Ishikawa (cell line): Measurements from ENCODE around the gene GBGT1.

Source experiments
- CEBPB ChIP-seq: IDR thresholded peaks from 2 replicates; pipeline ENCODE4 v1.6.1; 2012
- CREB1 ChIP-seq: IDR thresholded peaks from 2 replicates; pipeline ENCODE4 v1.6.1; 2012; ENCODE audit warnings: low read depth
- EGR1 ChIP-seq: IDR thresholded peaks from 2 replicates; pipeline ENCODE4 v1.6.1; 2012
- EP300 ChIP-seq: IDR thresholded peaks from 2 replicates; pipeline ENCODE4 v1.6.1; 2012; ENCODE audit warnings: borderline replicate concordance
- FOXM1 ChIP-seq: IDR thresholded peaks from 2 replicates; pipeline ENCODE4 v1.6.1; 2012; ENCODE audit warnings: low read depth, borderline replicate concordance
- NFIC ChIP-seq: IDR thresholded peaks from 2 replicates; pipeline ENCODE4 v1.6.1; 2012
- RAD21 ChIP-seq: IDR thresholded peaks from 2 replicates; pipeline ENCODE4 v1.6.1; 2012; ENCODE audit warnings: low read depth
- TAF1 ChIP-seq: IDR thresholded peaks from 2 replicates; pipeline ENCODE4 v1.6.1; 2012; ENCODE audit warnings: low read depth, mild to moderate bottlenecking
- TCF12 ChIP-seq: IDR thresholded peaks from 2 replicates; pipeline ENCODE4 v1.6.1; 2012; ENCODE audit warnings: low read depth
- TEAD4 ChIP-seq: IDR thresholded peaks from 2 replicates; pipeline ENCODE4 v1.6.1; 2012
- YY1 ChIP-seq: IDR thresholded peaks from 2 replicates; pipeline ENCODE4 v1.6.1; 2012; ENCODE audit warnings: low read depth
- ZBTB7A ChIP-seq: IDR thresholded peaks from 2 replicates; pipeline ENCODE4 v1.6.1; 2012; ENCODE audit warnings: low read depth
- TF ChIP-seq, protein P1 (sequence below): IDR thresholded peaks from 2 replicates; pipeline ENCODE4 v1.6.1; 2012
- TF ChIP-seq, protein P2 (sequence below): IDR thresholded peaks from 2 replicates; pipeline ENCODE4 v1.6.1; 2012; ENCODE audit warnings: low read depth, mild to moderate bottlenecking
- TF ChIP-seq, protein P3 (sequence below): IDR thresholded peaks from 2 replicates; pipeline ENCODE4 v1.6.1; 2012

Gene GBGT1

DNA sequence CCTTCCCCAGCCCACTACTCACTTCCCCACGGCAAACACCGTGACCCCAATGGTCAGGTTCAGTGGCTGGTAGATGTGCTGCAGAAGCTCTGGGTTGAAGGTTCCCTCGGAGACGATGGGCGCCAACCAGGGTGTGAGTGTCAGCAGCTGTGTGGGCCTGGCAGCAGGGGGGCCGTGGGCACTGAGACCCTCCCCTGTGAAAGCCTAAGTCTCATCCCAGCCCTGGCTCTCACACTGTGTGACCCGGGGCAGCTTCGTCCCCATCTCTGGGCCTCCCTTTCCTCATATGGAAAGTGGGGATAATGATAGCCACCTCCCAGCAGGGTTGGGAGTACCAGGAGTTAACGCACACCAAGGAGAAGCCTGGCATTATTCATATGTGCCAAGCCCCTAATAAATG, 8.6 kb downstream of the GBGT1 start:
- no peak for TF ChIP-seq EP300
- no peak for TF ChIP-seq TEAD4
- no peak for TF ChIP-seq RAD21
- no peak for TF ChIP-seq NFIC
- TF ChIP-seq, protein P1, sequence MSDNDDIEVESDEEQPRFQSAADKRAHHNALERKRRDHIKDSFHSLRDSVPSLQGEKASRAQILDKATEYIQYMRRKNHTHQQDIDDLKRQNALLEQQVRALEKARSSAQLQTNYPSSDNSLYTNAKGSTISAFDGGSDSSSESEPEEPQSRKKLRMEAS, result no peak
- no peak for TF ChIP-seq EGR1
- no peak for TF ChIP-seq TAF1
- TF ChIP-seq, protein P2, sequence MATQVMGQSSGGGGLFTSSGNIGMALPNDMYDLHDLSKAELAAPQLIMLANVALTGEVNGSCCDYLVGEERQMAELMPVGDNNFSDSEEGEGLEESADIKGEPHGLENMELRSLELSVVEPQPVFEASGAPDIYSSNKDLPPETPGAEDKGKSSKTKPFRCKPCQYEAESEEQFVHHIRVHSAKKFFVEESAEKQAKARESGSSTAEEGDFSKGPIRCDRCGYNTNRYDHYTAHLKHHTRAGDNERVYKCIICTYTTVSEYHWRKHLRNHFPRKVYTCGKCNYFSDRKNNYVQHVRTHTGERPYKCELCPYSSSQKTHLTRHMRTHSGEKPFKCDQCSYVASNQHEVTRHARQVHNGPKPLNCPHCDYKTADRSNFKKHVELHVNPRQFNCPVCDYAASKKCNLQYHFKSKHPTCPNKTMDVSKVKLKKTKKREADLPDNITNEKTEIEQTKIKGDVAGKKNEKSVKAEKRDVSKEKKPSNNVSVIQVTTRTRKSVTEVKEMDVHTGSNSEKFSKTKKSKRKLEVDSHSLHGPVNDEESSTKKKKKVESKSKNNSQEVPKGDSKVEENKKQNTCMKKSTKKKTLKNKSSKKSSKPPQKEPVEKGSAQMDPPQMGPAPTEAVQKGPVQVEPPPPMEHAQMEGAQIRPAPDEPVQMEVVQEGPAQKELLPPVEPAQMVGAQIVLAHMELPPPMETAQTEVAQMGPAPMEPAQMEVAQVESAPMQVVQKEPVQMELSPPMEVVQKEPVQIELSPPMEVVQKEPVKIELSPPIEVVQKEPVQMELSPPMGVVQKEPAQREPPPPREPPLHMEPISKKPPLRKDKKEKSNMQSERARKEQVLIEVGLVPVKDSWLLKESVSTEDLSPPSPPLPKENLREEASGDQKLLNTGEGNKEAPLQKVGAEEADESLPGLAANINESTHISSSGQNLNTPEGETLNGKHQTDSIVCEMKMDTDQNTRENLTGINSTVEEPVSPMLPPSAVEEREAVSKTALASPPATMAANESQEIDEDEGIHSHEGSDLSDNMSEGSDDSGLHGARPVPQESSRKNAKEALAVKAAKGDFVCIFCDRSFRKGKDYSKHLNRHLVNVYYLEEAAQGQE, result no peak
- TF ChIP-seq CREB1, result no peak
- TF ChIP-seq ZBTB7A, result no peak
- no peak for TF ChIP-seq TCF12
- no peak for TF ChIP-seq CEBPB
- TF ChIP-seq YY1, result no peak
- TF ChIP-seq FOXM1, result no peak
- TF ChIP-seq, protein P3, sequence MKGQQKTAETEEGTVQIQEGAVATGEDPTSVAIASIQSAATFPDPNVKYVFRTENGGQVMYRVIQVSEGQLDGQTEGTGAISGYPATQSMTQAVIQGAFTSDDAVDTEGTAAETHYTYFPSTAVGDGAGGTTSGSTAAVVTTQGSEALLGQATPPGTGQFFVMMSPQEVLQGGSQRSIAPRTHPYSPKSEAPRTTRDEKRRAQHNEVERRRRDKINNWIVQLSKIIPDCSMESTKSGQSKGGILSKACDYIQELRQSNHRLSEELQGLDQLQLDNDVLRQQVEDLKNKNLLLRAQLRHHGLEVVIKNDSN, result no peak

DNA sequence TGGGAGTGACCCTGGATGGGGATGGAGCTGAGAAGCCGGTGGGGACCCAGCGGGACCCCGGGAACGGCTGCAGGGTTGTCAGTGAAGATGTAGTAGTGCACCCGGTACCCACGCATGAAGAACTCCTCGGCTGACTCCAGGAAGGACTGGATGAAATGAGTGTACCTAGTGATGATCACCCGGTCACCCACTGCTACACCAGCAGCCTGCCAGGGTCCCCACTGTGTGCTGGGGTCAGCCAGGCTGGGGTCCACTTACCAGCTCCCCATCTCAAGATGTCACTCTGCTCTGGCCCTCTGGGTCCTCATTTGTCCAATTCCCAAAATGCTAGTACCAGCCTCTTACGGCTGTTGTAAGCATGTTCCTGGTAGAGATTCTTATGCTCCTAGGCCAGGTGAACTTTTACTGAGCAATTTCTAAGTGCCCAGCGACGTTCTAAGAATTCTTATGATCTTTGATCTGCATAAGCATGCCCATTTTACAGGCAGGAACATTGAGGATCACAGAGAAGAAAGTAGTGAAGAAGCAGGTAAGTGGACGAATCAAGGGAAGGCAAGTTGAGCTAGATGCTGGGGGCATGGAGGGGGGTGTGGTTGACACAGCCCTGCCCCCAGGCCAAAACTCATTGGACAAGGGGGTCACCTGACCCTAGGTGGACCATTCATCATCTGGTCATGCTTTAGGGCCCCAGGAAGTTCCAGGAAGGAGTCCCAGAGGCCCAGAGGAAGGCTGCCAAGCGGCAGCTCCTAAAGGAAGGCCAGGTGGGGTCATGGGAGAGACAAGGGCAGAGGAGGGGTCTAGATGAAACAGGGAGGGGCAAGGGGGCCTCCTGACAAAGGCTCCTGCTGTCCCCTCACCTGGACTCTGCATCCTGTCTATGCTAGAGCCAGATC, 9.4 kb downstream of the GBGT1 start:
- TF ChIP-seq EP300 (no peak), RAD21 (no peak), CREB1 (no peak), NFIC (no peak)
- TF ChIP-seq, protein P3, result peak; percentile 37; the same call in 1 of the 2 replicates

DNA sequence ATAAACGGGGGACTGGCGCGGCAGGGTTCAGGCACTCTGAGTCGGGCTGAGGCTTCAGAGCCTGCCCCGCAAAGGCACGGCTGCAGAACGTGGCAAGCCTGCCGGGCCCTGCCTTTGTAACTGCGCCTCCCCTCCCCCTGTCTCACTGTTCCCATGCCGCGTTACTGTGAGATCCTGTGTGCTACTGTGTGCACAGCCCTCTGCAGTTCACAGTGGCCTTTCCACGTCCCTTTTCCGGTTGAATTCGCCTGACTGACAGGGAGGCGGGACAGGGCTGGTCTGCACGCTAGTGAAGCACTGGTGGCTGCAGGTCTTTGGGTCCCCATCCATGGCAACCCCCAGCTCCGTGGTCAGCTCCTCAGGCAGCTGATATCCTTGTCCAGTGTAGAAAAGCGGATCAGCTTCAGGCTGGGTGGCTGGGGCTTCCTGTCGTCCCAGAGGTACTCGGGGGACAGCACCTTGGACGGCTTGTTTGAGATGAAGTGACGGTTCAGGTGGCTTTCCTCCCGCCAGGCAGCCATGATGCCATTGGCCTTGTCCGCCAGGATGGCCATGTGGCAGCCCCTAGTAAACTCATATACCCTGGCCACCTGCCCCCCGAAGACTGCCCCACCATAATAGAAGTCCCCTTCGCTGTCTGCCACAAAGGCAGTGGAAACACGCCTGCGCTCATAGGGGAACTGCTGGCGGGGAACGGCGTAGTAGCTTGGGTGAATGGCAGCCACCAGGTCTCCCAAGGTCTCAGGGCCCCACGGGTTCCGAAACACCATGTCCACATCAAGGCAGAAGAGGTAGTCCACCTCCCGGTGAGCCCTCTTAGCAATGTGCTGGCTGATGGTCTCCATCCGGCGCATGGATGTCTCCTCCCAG, 10.3 kb downstream of the GBGT1 start:
- no peak for TF ChIP-seq FOXM1
- no peak for TF ChIP-seq ZBTB7A
- no peak for TF ChIP-seq RAD21
- no peak for TF ChIP-seq EP300
- TF ChIP-seq, protein P2, result no peak
- TF ChIP-seq, protein P3, result no peak
- TF ChIP-seq TAF1, result no peak
- TF ChIP-seq CREB1, result no peak
- TF ChIP-seq CEBPB, result no peak
- TF ChIP-seq, protein P1, result no peak
- TF ChIP-seq NFIC, result no peak
- TF ChIP-seq EGR1, result no peak
- TF ChIP-seq TCF12, result no peak
- no peak for TF ChIP-seq YY1
- TF ChIP-seq TEAD4, result no peak

DNA sequence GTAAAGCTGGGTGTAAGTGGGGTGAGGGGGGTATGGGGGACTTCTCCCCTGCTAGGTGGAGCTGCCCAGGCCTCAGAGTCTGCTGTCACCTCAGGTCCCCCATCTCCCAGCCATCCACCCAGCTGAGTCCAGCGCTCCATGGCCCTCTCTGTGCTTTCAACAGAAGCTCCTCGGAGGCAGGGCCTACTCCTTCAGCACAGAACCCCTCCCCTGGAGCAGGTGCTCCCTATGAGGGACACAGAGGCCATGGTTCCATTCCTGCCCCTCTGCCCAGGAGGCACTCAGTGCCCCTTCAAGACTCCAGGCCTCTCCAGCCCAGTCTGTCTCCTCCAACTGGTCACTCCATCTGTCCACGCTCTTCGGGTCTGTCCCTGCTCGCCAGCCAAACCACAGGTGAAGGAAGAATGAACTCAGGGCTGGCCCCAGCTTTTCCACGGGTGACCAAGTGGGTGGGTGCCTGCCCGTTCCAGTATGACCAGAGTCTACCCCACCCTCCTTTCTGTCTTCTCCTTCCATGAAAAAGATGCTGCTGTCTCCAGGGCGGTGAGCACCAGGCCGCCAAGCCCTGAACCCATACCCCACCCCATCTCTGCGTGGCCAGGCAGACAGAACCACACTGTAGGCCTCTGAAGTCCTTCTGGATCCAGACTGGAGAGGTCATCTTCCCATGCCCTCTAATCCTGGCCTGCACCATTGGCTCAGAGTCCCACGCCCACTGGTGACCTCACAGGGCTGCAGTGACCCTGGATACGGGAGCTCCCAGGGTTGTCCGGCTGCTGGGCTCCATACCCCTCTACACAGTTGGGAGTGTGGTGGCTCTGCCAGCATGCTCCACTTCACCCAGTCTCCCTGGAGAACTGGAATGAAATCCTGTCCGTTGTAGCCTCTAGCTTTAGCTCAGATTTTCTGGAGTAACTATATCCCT, 11.9 kb downstream of the GBGT1 start:
- TF ChIP-seq ZBTB7A (no peak), CREB1 (no peak), TCF12 (no peak), CEBPB (no peak), NFIC (no peak), EGR1 (no peak), YY1 (no peak), TAF1 (no peak), FOXM1 (no peak), RAD21 (no peak), EP300 (no peak), TEAD4 (no peak)
- TF ChIP-seq, protein P1, result no peak
- TF ChIP-seq, protein P3, result no peak
- TF ChIP-seq, protein P2, result no peak
